Osteoblast (primary cell): ENCODE results near the gene METTL17. TPM values are rescaled to one million over a fixed set of nuclear protein-coding genes. Genes with fewer than 3 reads are reported as not detected.

Source experiments
- DNase-seq: peaks from one replicate; pipeline ENCODE4 v3.0.0; 2011; ENCODE audit warnings: low spot score, mixed read lengths; ENCODE audit not compliant: insufficient read length; ENCODE audit errors: missing footprints
- H2AFZ ChIP-seq: 2 replicates; pipeline ENCODE4 v1.6.0; 2011; ENCODE audit warnings: mild to moderate bottlenecking, low read length
- H3K27ac ChIP-seq: 2 replicates; pipeline ENCODE4 v1.5.1; 2011; ENCODE audit warnings: mild to moderate bottlenecking, low read depth, low read length, moderate library complexity
- H3K27me3 ChIP-seq: 2 replicates; pipeline ENCODE4 v1.6.0; 2012; ENCODE audit warnings: mild to moderate bottlenecking, control low read depth, inconsistent platforms, low read length, moderate library complexity; ENCODE audit not compliant: insufficient read depth
- H3K36me3 ChIP-seq: 2 replicates; pipeline ENCODE4 v1.5.1; 2011; ENCODE audit warnings: mild to moderate bottlenecking, low read length, control low read depth, moderate library complexity; ENCODE audit not compliant: insufficient read depth
- H3K4me1 ChIP-seq: 2 replicates; pipeline ENCODE4 v1.5.1; 2011; ENCODE audit warnings: mild to moderate bottlenecking, low read length, control low read depth, moderate library complexity; ENCODE audit not compliant: insufficient read depth
- H3K4me2 ChIP-seq: 2 replicates; pipeline ENCODE4 v1.6.0; 2011; ENCODE audit warnings: mild to moderate bottlenecking, low read length; ENCODE audit not compliant: insufficient read depth
- H3K4me3 ChIP-seq: fragments of 200-600 bp; sonication (generic); 3 replicates; pipeline ENCODE4 v1.5.1; 2012; ENCODE audit warnings: mild to moderate bottlenecking, low read length, inconsistent platforms; ENCODE audit not compliant: insufficient read depth
- H3K79me2 ChIP-seq: 2 replicates; pipeline ENCODE4 v1.6.0; 2012; ENCODE audit warnings: mild to moderate bottlenecking, low read length, control low read depth, inconsistent platforms; ENCODE audit not compliant: insufficient read depth
- H3K9me3 ChIP-seq: 2 replicates; pipeline ENCODE4 v1.5.1; 2011; ENCODE audit warnings: low read depth, low read length, control low read depth
- H4K20me1 ChIP-seq: 2 replicates; pipeline ENCODE4 v1.6.0; 2012; ENCODE audit warnings: mild to moderate bottlenecking, low read length, control low read depth; ENCODE audit not compliant: insufficient read depth
- total RNA-seq: library from RNA; depleted of rRNA; stranded (reverse); fragments of >200 nt; gene quantifications from 2 replicates; pipeline ENCODE4 v1.2.3, GENCODE V29; 2012
- TF ChIP-seq, protein P1 (sequence below): IDR thresholded peaks from 2 replicates; pipeline ENCODE4 v1.5.1; 2011; ENCODE audit warnings: mild to moderate bottlenecking, low read depth, low read length, moderate library complexity; ENCODE audit errors: extremely low read depth

METTL17 gene
- total RNA-seq, 1 donor: 50.3 TPM

DNA sequence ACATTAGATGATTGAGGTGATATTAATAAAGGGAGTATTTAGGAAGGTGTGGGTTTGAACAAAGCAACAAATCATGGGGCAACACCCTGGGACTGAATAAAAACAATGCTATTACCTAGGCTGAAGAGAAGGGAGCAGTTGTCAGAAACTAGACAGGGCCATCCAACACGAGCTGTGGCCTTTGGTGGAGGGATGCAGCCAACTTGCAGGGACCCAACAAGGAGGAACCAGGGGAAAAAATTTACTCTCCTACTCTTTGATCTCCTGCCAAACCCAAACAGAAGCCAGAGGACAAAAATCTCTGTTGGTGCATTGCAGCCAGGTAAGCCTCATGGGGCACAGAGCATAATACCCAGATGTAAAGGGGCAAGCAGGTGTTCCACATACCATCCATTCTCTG, 21.4 kb downstream of the METTL17 start:
- no peaks in the 10 kb centered on the region for H3K36me3 ChIP-seq
- H3K9me3 ChIP-seq: no peaks in the 10 kb centered on the region
- H3K4me3 ChIP-seq: no peak overlapping the region
- H2AFZ ChIP-seq: no peak overlapping the region
- peaks cover 20% of the 10 kb centered on the region for H3K27me3 ChIP-seq
- no peak for DNase-seq
- no peak overlapping the region for H3K27ac ChIP-seq
- no peaks in the 10 kb centered on the region for H3K79me2 ChIP-seq
- H4K20me1 ChIP-seq: no peaks in the 10 kb centered on the region
- no peak overlapping the region for H3K4me2 ChIP-seq
- no peaks in the 10 kb centered on the region for H3K4me1 ChIP-seq
- TF ChIP-seq, protein P1, sequence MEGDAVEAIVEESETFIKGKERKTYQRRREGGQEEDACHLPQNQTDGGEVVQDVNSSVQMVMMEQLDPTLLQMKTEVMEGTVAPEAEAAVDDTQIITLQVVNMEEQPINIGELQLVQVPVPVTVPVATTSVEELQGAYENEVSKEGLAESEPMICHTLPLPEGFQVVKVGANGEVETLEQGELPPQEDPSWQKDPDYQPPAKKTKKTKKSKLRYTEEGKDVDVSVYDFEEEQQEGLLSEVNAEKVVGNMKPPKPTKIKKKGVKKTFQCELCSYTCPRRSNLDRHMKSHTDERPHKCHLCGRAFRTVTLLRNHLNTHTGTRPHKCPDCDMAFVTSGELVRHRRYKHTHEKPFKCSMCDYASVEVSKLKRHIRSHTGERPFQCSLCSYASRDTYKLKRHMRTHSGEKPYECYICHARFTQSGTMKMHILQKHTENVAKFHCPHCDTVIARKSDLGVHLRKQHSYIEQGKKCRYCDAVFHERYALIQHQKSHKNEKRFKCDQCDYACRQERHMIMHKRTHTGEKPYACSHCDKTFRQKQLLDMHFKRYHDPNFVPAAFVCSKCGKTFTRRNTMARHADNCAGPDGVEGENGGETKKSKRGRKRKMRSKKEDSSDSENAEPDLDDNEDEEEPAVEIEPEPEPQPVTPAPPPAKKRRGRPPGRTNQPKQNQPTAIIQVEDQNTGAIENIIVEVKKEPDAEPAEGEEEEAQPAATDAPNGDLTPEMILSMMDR: no peak

DNA sequence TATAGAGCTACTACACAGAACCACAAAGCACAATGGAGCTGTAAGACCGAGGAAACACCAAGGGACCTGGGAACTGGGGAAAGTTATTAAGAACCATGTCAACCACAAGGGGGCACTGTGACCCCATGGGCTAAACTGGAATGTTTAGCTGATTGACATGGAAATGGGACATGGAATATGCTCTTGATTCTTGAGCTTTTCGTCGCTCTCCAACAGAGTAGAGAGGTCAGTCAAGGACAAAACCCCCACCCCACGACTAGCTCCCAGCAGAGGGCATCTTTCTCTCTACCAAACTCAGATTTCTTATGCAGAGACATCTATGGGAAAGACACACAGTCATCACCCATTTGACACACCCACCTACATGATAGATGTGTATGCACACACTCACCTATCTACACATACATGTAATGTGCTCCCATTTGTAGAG, 25.0 kb downstream of the METTL17 start:
- Histone ChIP-seq H3K27ac (no peak overlapping the region), H3K27me3 (peaks cover 20% of the 10 kb centered on the region), H3K4me1 (no peaks in the 10 kb centered on the region), H3K36me3 (no peaks in the 10 kb centered on the region), H3K4me3 (no peak overlapping the region), H2AFZ (no peak overlapping the region), H4K20me1 (no peaks in the 10 kb centered on the region), H3K79me2 (no peaks in the 10 kb centered on the region), H3K9me3 (no peaks in the 10 kb centered on the region), H3K4me2 (no peak overlapping the region)
- peak; percentile 78 for DNase-seq
- TF ChIP-seq, protein P1: peak; percentile 89

DNA sequence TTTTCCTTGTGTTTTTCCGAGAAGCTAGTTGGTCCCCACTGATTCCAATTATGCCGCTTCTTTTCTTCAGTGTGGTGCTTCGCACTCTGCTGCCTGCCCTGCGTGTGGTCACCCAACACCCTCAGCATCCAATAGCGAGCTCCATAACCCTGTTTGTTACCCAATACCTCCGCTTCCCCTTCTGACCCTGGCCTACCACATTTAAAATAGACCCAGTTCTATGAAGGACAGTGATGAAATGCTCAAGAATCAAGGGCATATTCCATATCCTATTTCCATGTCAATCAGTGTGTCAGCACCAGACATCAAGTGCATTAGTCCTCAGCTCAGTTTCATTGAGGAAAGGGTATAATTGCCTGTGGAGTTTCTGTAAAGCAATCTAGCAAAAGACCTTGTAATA, 25.5 kb downstream of the METTL17 start:
- no peaks in the 10 kb centered on the region for H3K4me1 ChIP-seq
- H3K4me2 ChIP-seq: no peak overlapping the region
- H3K27ac ChIP-seq: no peak overlapping the region
- H3K9me3 ChIP-seq: no peaks in the 10 kb centered on the region
- TF ChIP-seq, protein P1: no peak
- no peaks in the 10 kb centered on the region for H3K79me2 ChIP-seq
- no peaks in the 10 kb centered on the region for H3K36me3 ChIP-seq
- DNase-seq: no peak
- peaks cover 21% of the 10 kb centered on the region for H3K27me3 ChIP-seq
- H4K20me1 ChIP-seq: no peaks in the 10 kb centered on the region
- no peak overlapping the region for H2AFZ ChIP-seq
- no peak overlapping the region for H3K4me3 ChIP-seq

DNA sequence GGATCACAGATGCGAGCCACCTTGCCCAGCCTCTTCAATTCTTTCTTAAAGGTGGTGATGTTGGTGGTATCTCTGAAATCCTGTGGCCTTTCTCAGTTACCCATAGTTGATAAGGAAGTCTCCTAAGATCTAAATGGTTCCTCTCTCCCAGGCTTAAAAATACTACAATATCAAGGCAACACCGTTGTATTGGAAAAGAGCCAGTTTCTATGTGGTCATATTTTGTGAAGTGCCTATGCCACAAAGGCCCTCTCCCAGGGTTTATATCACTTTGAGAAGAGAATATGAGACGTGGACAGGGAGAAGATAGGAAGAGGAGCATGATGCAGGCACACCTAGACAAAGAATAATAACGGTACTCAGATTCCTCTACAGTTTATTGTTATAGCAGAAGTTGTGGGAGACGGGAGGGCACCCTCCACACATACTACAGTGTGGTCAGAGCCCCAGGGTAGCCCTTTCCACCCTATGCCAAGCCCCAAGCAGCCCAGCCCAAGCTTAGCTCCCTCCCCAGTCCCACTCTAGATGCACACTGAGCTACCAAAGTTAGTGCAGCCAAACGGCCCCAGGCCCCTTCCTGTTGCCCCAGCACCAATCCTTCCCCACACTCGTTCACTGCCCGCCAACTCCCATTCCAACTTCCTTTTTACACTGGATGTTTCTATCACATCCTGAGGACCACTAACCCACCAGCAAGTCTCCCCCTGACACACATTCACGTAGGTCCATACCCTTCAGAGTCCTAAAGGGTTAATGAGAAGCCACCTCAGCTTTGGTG, 26.8 kb downstream of the METTL17 start:
- TF ChIP-seq, protein P1: no peak
- Histone ChIP-seq H2AFZ (no peak overlapping the region), H3K9me3 (no peaks in the 10 kb centered on the region), H3K36me3 (no peaks in the 10 kb centered on the region), H3K27me3 (peaks cover 28% of the 10 kb centered on the region), H3K79me2 (no peaks in the 10 kb centered on the region), H3K4me3 (no peak overlapping the region), H3K27ac (no peak overlapping the region), H3K4me2 (no peak overlapping the region), H4K20me1 (no peaks in the 10 kb centered on the region), H3K4me1 (no peaks in the 10 kb centered on the region)
- peak; percentile 41 for DNase-seq
